Tibial artery (tissue), 4 donors: ENCODE data around the gene RAD23A.
A peak's percentile ranks its signal among the peaks of the same experiment; 100 is the strongest.
"Not testable (repeated sequence)": the region's sequence is repeated elsewhere in the genome, so short reads cannot be mapped to it uniquely, and the experiment has no call there.

Source experiments
- DNase-seq, 2 donors: peaks; one replicate each; pipeline ENCODE4 v3.0.0-alpha.2; 2019
- H3K27ac ChIP-seq, 2 donors: fragments of 200-600 bp; sonication (generic) in 1 of 2; 1 replicate in 1 of 2; 2 replicates in 1 of 2; pipeline ENCODE4 v1.5.1; 2018 to 2019; ENCODE audit warnings: mild to moderate bottlenecking in 1 of 2
- H3K27me3 ChIP-seq, 2 donors: fragments of 200-600 bp; sonication (generic) in 1 of 2; one replicate each; pipeline versions ENCODE4 v1.5.1 to v1.6.0; 2016 to 2019
- H3K36me3 ChIP-seq, 3 donors: fragments of 200-600 bp; sonication (generic) in 2 of 3; one replicate each; pipeline ENCODE4 v1.5.1; 2016 to 2019; ENCODE audit warnings: mild to moderate bottlenecking in 2 of 3
- H3K4me1 ChIP-seq, 4 donors: fragments of 200-600 bp; sonication (generic) in 2 of 4; 1 replicate in 3 of 4; 2 replicates in 1 of 4; pipeline ENCODE4 v1.5.1; 2016 to 2019
- H3K4me3 ChIP-seq, 2 donors: fragments of 200-600 bp; sonication (generic) in 1 of 2; 1 replicate in 1 of 2; 2 replicates in 1 of 2; pipeline ENCODE4 v1.5.1; 2018 to 2019; ENCODE audit warnings: mild to moderate bottlenecking in 2 of 2
- H3K9me3 ChIP-seq, 3 donors: fragments of 200-600 bp; sonication (generic) in 1 of 3; one replicate each; pipeline ENCODE4 v1.5.1; 2016 to 2019
- CTCF ChIP-seq, 2 experiments: fragments of 200-600 bp in 1 of 2; fragments of 450-650 bp in 1 of 2; IDR thresholded peaks; one replicate each; pipeline ENCODE4 v1.5.1; 2017 to 2019; ENCODE audit warnings: antibody characterized with exemption in 2 of 2, mild to moderate bottlenecking in 1 of 2, moderate library complexity in 1 of 2
- intact Hi-C: fragments of 100-400 bp; cut with DNase I; formaldehyde crosslinking; loops from one replicate; pipeline ENCODE4 v1.15.0; 2023; ENCODE audit warnings: low total_unique reads

RAD23A gene

GRCh38 chr19:12955996-12956395 is 10.3 kb downstream of the RAD23A start:
- Histone ChIP-seq H3K27me3 (no peaks in the 10 kb centered on the region), H3K36me3 (peaks cover 27 to 43% (median 30%) of the 10 kb centered on the region in 3 donors), H3K9me3 (no peaks in the 10 kb centered on the region), H3K4me1 (peaks cover 0 to 46% (median 34%) of the 10 kb centered on the region in 4 donors), H3K27ac (peak overlapping the region; percentile 91 to 96), H3K4me3 (peak overlapping the region; percentile 85 to 93)
- no peak for TF ChIP-seq CTCF (IDR thresholded peaks at IDR 0.05)
- DNase-seq = no peak
- intact Hi-C loops = no loop called here

- peak; percentile 70 to 83 for DNase-seq
- Histone ChIP-seq H3K4me1 (peaks cover 0 to 46% (median 32%) of the 10 kb centered on the region in 4 donors), H3K27me3 (no peaks in the 10 kb centered on the region), H3K36me3 (peaks cover 19 to 36% (median 23%) of the 10 kb centered on the region in 3 donors), H3K9me3 (no peaks in the 10 kb centered on the region), H3K4me3 (peak within 1 kb of the TSS; percentile 85 to 93), H3K27ac (peak within 1 kb of the TSS; percentile 91 to 96)
- TF ChIP-seq CTCF (IDR thresholded peaks at IDR 0.05) = no peak
- intact Hi-C loops = no loop called here
These were observed 11.1 kb downstream of the RAD23A start, which contains the start of gene GADD45GIP1 for GRCh38 chr19:12956446-12957388. Gene GADD45GIP1, minus strand, starts transcription at chr19:12957223. Its CDS starts 11 bp downstream, at chr19:12957212.

GRCh38 chr19:12957389-12957952 is 11.8 kb downstream of the RAD23A start:
- H3K36me3 ChIP-seq = peaks cover 13 to 28% (median 16%) of the 10 kb centered on the region in 3 donors
- intact Hi-C loops, DNase-seq, H3K9me3 ChIP-seq, H3K27me3 ChIP-seq: not testable (repeated sequence)
- H3K27ac ChIP-seq = peak overlapping the region; percentile 91 to 96
- H3K4me1 ChIP-seq = peaks cover 0 to 40% (median 28%) of the 10 kb centered on the region in 4 donors
- H3K4me3 ChIP-seq = peak overlapping the region; percentile 85 to 93

GRCh38 chr19:12959481-12959880 is 13.8 kb downstream of the RAD23A start:
- DNase-seq = no peak
- no peak overlapping the region for H3K4me3 ChIP-seq
- H3K4me1 ChIP-seq = peaks cover 0 to 20% (median 15%) of the 10 kb centered on the region in 4 donors
- peaks cover 0 to 8% (median 4%) of the 10 kb centered on the region in 3 donors for H3K36me3 ChIP-seq
- H3K27ac ChIP-seq = no peak overlapping the region
- no peaks in the 10 kb centered on the region for H3K27me3 ChIP-seq
- H3K9me3 ChIP-seq = no peaks in the 10 kb centered on the region
- intact Hi-C loops = no loop called here
- no peak for TF ChIP-seq CTCF (IDR thresholded peaks at IDR 0.05)

- DNase-seq = peak; percentile 78 to 88
- H3K36me3 ChIP-seq = no peaks in the 10 kb centered on the region
- intact Hi-C loops = loop anchor here (5.0 kb wide), 2 partner anchors 78 to 297 kb away; partner anchors contain the start of gene KLF1
- peak; percentile 90 to 96 for TF ChIP-seq CTCF (IDR thresholded peaks at IDR 0.05)
- H3K4me1 ChIP-seq = peaks cover 0 to 15% (median 4%) of the 10 kb centered on the region in 4 donors
- H3K4me3 ChIP-seq = peak overlapping the region; percentile 45 to 46
- H3K9me3 ChIP-seq = no peaks in the 10 kb centered on the region
- peak overlapping the region; percentile 48 to 62 for H3K27ac ChIP-seq
- H3K27me3 ChIP-seq = no peaks in the 10 kb centered on the region
These were observed 19.6 kb downstream of the RAD23A start for GRCh38 chr19:12965017-12965811.
